HG02642 (cell line): ENCODE measurements around the gene ISG15.
"Not testable (repeated sequence)": the region's sequence is repeated elsewhere in the genome, so short reads cannot be mapped to it uniquely, and the experiment has no call there.

Source experiments
- ATAC-seq: cut with Tn5 transposase; IDR thresholded peaks from one replicate; pipeline ENCODE4 v1.9.1; 2021; ENCODE audit warnings: mild to moderate bottlenecking; ENCODE audit not compliant: unreplicated experiment, poor library complexity

Gene ISG15

GRCh38 chr1:1024771-1025699 is 11.7 kb downstream of the ISG15 start:
- ATAC-seq = no peak

GRCh38 chr1:1025730-1026129 is 12.4 kb downstream of the ISG15 start:
- no peak for ATAC-seq

- ATAC-seq = no peak
These were observed 13.5 kb downstream of the ISG15 start for GRCh38 chr1:1026599-1027413.

GRCh38 chr1:1027791-1028190 is 14.5 kb downstream of the ISG15 start:
- no peak for ATAC-seq

- ATAC-seq = not testable (repeated sequence)
These were observed 17.8 kb downstream of the ISG15 start for GRCh38 chr1:1030867-1031658.

- no peak for ATAC-seq
These were observed 18.4 kb downstream of the ISG15 start for GRCh38 chr1:1031659-1032235.

- peak; percentile 11 for ATAC-seq
These were observed 19.1 kb downstream of the ISG15 start for GRCh38 chr1:1032424-1032823.

GRCh38 chr1:1033009-1033587 is 19.8 kb downstream of the ISG15 start:
- ATAC-seq = peak; percentile 85

- no peak for ATAC-seq
These were observed 20.6 kb downstream of the ISG15 start for GRCh38 chr1:1033731-1034438.

GRCh38 chr1:1034439-1034781 is 21.1 kb downstream of the ISG15 start:
- ATAC-seq = no peak

- ATAC-seq = no peak
These were observed 22.1 kb downstream of the ISG15 start for GRCh38 chr1:1035291-1035943.

- no peak for ATAC-seq
These were observed 24.4 kb downstream of the ISG15 start for GRCh38 chr1:1037366-1038327.

GRCh38 chr1:1038694-1039093 is 25.4 kb downstream of the ISG15 start:
- ATAC-seq = peak; percentile 39

GRCh38 chr1:1039145-1039910 is 26.0 kb downstream of the ISG15 start:
- no peak for ATAC-seq

- ATAC-seq = peak; percentile 40
These were observed 27.0 kb downstream of the ISG15 start for GRCh38 chr1:1040004-1040991.

- ATAC-seq = no peak
These were observed 27.8 kb downstream of the ISG15 start for GRCh38 chr1:1041092-1041523.
